HUES64 (cell line): ENCODE results near the gene RFTN1.
"Not testable (repeated sequence)": the region's sequence is repeated elsewhere in the genome, so short reads cannot be mapped to it uniquely, and the experiment has no call there.

ENCODE experiments used
- H3K27ac ChIP-seq: 2 replicates; pipeline ENCODE4 v1.7.0; 2013; ENCODE audit warnings: low read depth, low read length, inconsistent platforms
- H3K27me3 ChIP-seq: 2 replicates; pipeline ENCODE4 v1.6.1; 2013; ENCODE audit warnings: mild to moderate bottlenecking, low read length; ENCODE audit not compliant: insufficient read depth
- H3K36me3 ChIP-seq: 2 replicates; pipeline ENCODE4 v1.6.1; 2013; ENCODE audit warnings: mild to moderate bottlenecking, low read length; ENCODE audit not compliant: insufficient read depth
- H3K4me1 ChIP-seq: 2 replicates; pipeline ENCODE4 v1.6.1; 2013; ENCODE audit warnings: mild to moderate bottlenecking, low read length, moderate library complexity; ENCODE audit not compliant: insufficient read depth
- H3K4me3 ChIP-seq: 2 replicates; pipeline ENCODE4 v1.5.1; 2013; ENCODE audit warnings: mild to moderate bottlenecking, low read length, moderate library complexity
- H3K9ac ChIP-seq: 2 replicates; pipeline ENCODE4 v1.6.1; 2013; ENCODE audit warnings: mild to moderate bottlenecking, low read depth, low read length
- H3K9me3 ChIP-seq: 2 replicates; pipeline ENCODE4 v1.6.1; 2013; ENCODE audit warnings: low read depth, low read length; ENCODE audit not compliant: insufficient read depth
- WGBS: fragments of 150-250, 120-280 bp; methylation state at CpG from one replicate; pipeline ENCODE4 v1.1.7; 2013; ENCODE audit warnings: missing lambda C conversion rate; 5-methylcytosine and 5-hydroxymethylcytosine counted together

RFTN1 gene

GRCh38 chr3:16494814-16495431, 18.6 kb downstream of the RFTN1 start:
- Histone ChIP-seq H3K9me3 (no peaks in the 10 kb centered on the region), H3K27me3 (no peaks in the 10 kb centered on the region), H3K36me3 (no peaks in the 10 kb centered on the region), H3K9ac (no peak overlapping the region), H3K27ac (no peak overlapping the region), H3K4me1 (peaks cover 13% of the 10 kb centered on the region), H3K4me3 (no peak overlapping the region)
- 90% methylated on average over 9 of the region's 9 CpGs for WGBS

- Histone ChIP-seq H3K36me3 (no peaks in the 10 kb centered on the region), H3K4me1 (peaks cover 13% of the 10 kb centered on the region), H3K9ac (no peak overlapping the region), H3K9me3 (no peaks in the 10 kb centered on the region), H3K27ac (no peak overlapping the region), H3K27me3 (no peaks in the 10 kb centered on the region), H3K4me3 (no peak overlapping the region)
- WGBS, result 88% methylated on average over 4 of the region's 5 CpGs
Observed at GRCh38 chr3:16494094-16494493, 19.4 kb downstream of the RFTN1 start.

- Histone ChIP-seq H3K4me1 (no peaks in the 10 kb centered on the region), H3K27ac (no peak overlapping the region), H3K27me3 (no peaks in the 10 kb centered on the region), H3K9ac (no peak overlapping the region), H3K36me3 (no peaks in the 10 kb centered on the region), H3K9me3 (no peaks in the 10 kb centered on the region), H3K4me3 (no peak overlapping the region)
- 86% methylated on average over 4 of the region's 4 CpGs for WGBS
Observed at GRCh38 chr3:16490062-16490619, 23.4 kb downstream of the RFTN1 start.

- 93% methylated on average over 8 of the region's 8 CpGs for WGBS
- not testable (repeated sequence) for H3K4me3 ChIP-seq, H3K9ac ChIP-seq, H3K4me1 ChIP-seq, H3K27ac ChIP-seq, H3K36me3 ChIP-seq, H3K9me3 ChIP-seq, H3K27me3 ChIP-seq
Observed at GRCh38 chr3:16489326-16490061, 24.0 kb downstream of the RFTN1 start.

- Histone ChIP-seq H3K27ac (no peak overlapping the region), H3K9ac (no peak overlapping the region), H3K4me3 (no peak overlapping the region), H3K4me1 (peaks cover 9% of the 10 kb centered on the region), H3K9me3 (no peaks in the 10 kb centered on the region), H3K27me3 (peaks cover 5% of the 10 kb centered on the region; the same call in 1 of the 2 replicates), H3K36me3 (no peaks in the 10 kb centered on the region)
- WGBS, result 91% methylated on average over 3 of the region's 3 CpGs
Observed at GRCh38 chr3:16488637-16489036, 24.9 kb downstream of the RFTN1 start.

- Histone ChIP-seq H3K4me1 (peaks cover 16% of the 10 kb centered on the region), H3K9me3 (no peaks in the 10 kb centered on the region), H3K4me3 (no peak overlapping the region), H3K9ac (no peak overlapping the region), H3K27ac (no peak overlapping the region), H3K27me3 (peaks cover 5% of the 10 kb centered on the region; the same call in 1 of the 2 replicates), H3K36me3 (no peaks in the 10 kb centered on the region)
- WGBS, result 90% methylated on average over 11 of the region's 11 CpGs
Observed at GRCh38 chr3:16487511-16488175, 25.9 kb downstream of the RFTN1 start.

- Histone ChIP-seq H3K27me3 (peaks cover 6% of the 10 kb centered on the region; the same call in 1 of the 2 replicates), H3K27ac (no peak overlapping the region), H3K9ac (no peak overlapping the region), H3K4me3 (no peak overlapping the region), H3K36me3 (no peaks in the 10 kb centered on the region), H3K4me1 (peaks cover 23% of the 10 kb centered on the region), H3K9me3 (no peaks in the 10 kb centered on the region)
- 89% methylated on average over 6 of the region's 6 CpGs for WGBS
Observed at GRCh38 chr3:16486951-16487480, 26.5 kb downstream of the RFTN1 start.

- 87% methylated on average over 2 of the region's 2 CpGs for WGBS
- no peak overlapping the region for H3K4me3 ChIP-seq
- H3K36me3 ChIP-seq, result no peaks in the 10 kb centered on the region
- H3K27ac ChIP-seq, result no peak overlapping the region
- H3K4me1 ChIP-seq, result peaks cover 31% of the 10 kb centered on the region
- H3K9ac ChIP-seq, result no peak overlapping the region
- no peaks in the 10 kb centered on the region for H3K9me3 ChIP-seq
- peaks cover 11% of the 10 kb centered on the region; the same call in 1 of the 2 replicates for H3K27me3 ChIP-seq
Observed at GRCh38 chr3:16486201-16486600, 27.3 kb downstream of the RFTN1 start.

GRCh38 chr3:16485395-16485992, 28.0 kb downstream of the RFTN1 start:
- Histone ChIP-seq H3K4me3 (no peak overlapping the region), H3K4me1 (peaks cover 38% of the 10 kb centered on the region), H3K36me3 (no peaks in the 10 kb centered on the region), H3K9me3 (no peaks in the 10 kb centered on the region), H3K27me3 (peaks cover 11% of the 10 kb centered on the region; the same call in 1 of the 2 replicates), H3K27ac (no peak overlapping the region), H3K9ac (no peak overlapping the region)
- 96% methylated on average over 5 of the region's 5 CpGs for WGBS

- Histone ChIP-seq H3K9me3 (no peaks in the 10 kb centered on the region), H3K27ac (no peak overlapping the region), H3K27me3 (peaks cover 11% of the 10 kb centered on the region; the same call in 1 of the 2 replicates), H3K4me3 (no peak overlapping the region), H3K4me1 (peaks cover 43% of the 10 kb centered on the region), H3K9ac (no peak overlapping the region), H3K36me3 (no peaks in the 10 kb centered on the region)
- 91% methylated on average over 2 of the region's 2 CpGs for WGBS
Observed at GRCh38 chr3:16484984-16485383, 28.5 kb downstream of the RFTN1 start.
